ENCODE measurements around the gene FAM221B.

FAM221B gene

GRCh38 chr9:35771534-35771933 is 57.0 kb downstream of the FAM221B start:
- DNase-seq (ENCODE audit: extremely low spot score), result no peak
- ChIA-PET CTCF (interaction anchor here (0.9 to 7.8 kb wide), 12 partner anchors 9 to 111 kb away, joined by 3 to 45 read pairs (median 4); partner anchors contain the start of genes CREB3, MSMP, NPR2 and TLN1), POLR2A (interaction anchor here (0.5 kb wide), 1 partner anchor 38 kb away, joined by 3 read pairs; no protein-coding TSS in a partner anchor)
- no peak for TF ChIP-seq CTCF (IDR thresholded peaks at IDR 0.05; ENCODE audit: control extremely low read depth, extremely low read depth, low read depth, missing control alignments)

GRCh38 chr9:35771075-35771433 is 57.5 kb downstream of the FAM221B start:
- no peak for DNase-seq (ENCODE audit: extremely low spot score)
- ChIA-PET POLR2A (no interaction called here), CTCF (interaction anchor here (0.9 to 7.8 kb wide), 11 partner anchors 8 to 68 kb away, joined by 3 to 45 read pairs (median 5); partner anchors contain the start of genes CREB3, MSMP, NPR2 and TLN1)
- TF ChIP-seq CTCF (IDR thresholded peaks at IDR 0.05; ENCODE audit: control extremely low read depth, extremely low read depth, low read depth, missing control alignments), result no peak

- no peak for DNase-seq (ENCODE audit: extremely low spot score)
- POLR2A ChIA-PET, result no interaction called here
- CTCF ChIA-PET, result interaction anchor here (0.9 to 7.8 kb wide), 4 partner anchors 9 to 20 kb away, joined by 3 to 45 read pairs (median 22); partner anchors contain the start of genes MSMP and NPR2
- TF ChIP-seq CTCF (IDR thresholded peaks at IDR 0.05; ENCODE audit: control extremely low read depth, extremely low read depth, low read depth, missing control alignments), result no peak
Observed at GRCh38 chr9:35769763-35770162, 58.8 kb downstream of the FAM221B start.

GRCh38 chr9:35767458-35767857 is 61.1 kb downstream of the FAM221B start:
- ChIA-PET CTCF (interaction anchor here (2.3 to 6.7 kb wide), 2 partner anchors 12 to 23 kb away, joined by 7 to 42 read pairs; partner anchors contain the start of gene MSMP), POLR2A (no interaction called here)
- DNase-seq (ENCODE audit: extremely low spot score), result no peak
- TF ChIP-seq CTCF (IDR thresholded peaks at IDR 0.05; ENCODE audit: control extremely low read depth, extremely low read depth, low read depth, missing control alignments), result no peak

- ChIA-PET POLR2A (no interaction called here), CTCF (interaction anchor here (2.3 to 6.7 kb wide), 2 partner anchors 12 to 23 kb away, joined by 7 to 42 read pairs; partner anchors contain the start of gene MSMP)
- TF ChIP-seq CTCF (IDR thresholded peaks at IDR 0.05; ENCODE audit: control extremely low read depth, extremely low read depth, low read depth, missing control alignments), result no peak
- DNase-seq (ENCODE audit: extremely low spot score), result no peak
Observed at GRCh38 chr9:35766997-35767396, 61.5 kb downstream of the FAM221B start.
